Hair follicular keratinocyte (primary cell): Measurements from ENCODE around the gene COL4A2. TPM values are rescaled to one million over a fixed set of nuclear protein-coding genes. Genes with fewer than 3 reads are reported as not detected.

ENCODE experiments used
- total RNA-seq: library from RNA; depleted of rRNA; stranded (reverse); fragments of >200 nt; gene quantifications from 2 replicates; pipeline ENCODE4 v1.2.3, GENCODE V29; 2015

Gene COL4A2
- 170 and 178 TPM in 2 replicates for total RNA-seq

GRCh38 chr13:110306960-110307766 lies at the start of gene COL4A2, which contains the start of gene COL4A1:
Gene COL4A2 (plus strand): TSS chr13:110307284. CDS start chr13:110307904, 620 bp downstream.
Gene COL4A1 (minus strand): TSS chr13:110307157. CDS start chr13:110307027, 130 bp downstream.

DNA sequence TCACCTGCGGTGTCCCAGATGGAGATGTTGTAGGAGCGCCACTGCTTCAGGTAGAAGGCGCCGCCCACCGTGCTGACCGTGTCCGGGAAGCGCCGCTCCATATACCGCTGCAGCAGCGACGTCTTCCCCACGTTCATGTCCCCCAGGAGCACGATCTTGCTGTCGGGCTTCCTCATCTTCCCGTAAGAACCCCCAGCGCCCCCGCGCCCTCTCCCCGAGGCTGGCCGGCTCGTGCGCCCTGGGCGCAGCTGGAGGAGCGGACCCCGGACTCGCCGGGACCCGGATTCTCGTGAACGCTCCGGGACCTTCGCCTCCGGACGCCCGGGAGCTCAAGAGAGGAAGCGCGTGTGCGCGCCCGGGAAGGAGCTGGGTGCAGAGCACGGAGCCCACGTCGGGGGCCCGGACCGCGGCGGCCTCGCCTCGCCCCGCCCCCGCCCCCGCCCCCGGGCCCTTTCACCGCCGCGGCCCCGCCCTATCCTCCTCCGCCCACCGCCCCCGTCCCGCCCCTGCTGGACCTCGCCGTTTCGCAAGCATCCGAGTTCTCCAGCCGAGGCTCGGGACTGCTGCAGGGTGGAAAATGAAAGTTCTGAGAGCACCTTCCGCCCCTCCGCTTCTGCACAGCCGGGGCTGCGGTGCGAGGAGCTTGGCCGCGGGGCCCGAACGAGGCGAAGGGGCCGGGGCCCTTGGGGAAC lies 254.4 kb downstream of the COL4A2 start, which contains the start of gene RAB20:
Gene RAB20 (minus strand): TSS at position 379 of the 692 bp plus-strand sequence. CDS start 203 bp downstream, at position 176.

Other genes with a start within 250 kb of the COL4A2 start
- 57.2 and 88.6 TPM in 2 replicates for gene COL4A1, start 127 bp upstream of the COL4A2 start, total RNA-seq